Uterus (tissue), 4 donors: ENCODE measurements around the gene SIRT3. TPM values are rescaled to one million over a fixed set of nuclear protein-coding genes. Genes with fewer than 3 reads are reported as not detected.

Experiments
- DNase-seq, 2 donors: peaks; one replicate each; pipeline ENCODE4 v3.0.0-alpha.2; 2019 to 2020
- H3K27ac ChIP-seq, 2 donors: fragments of 200-600 bp; sonication (generic); 1 replicate in 1 of 2; 2 replicates in 1 of 2; pipeline ENCODE4 v1.5.1; 2016 to 2018
- H3K27me3 ChIP-seq, 2 donors: fragments of 200-600 bp; sonication (generic); one replicate each; pipeline ENCODE4 v1.5.1; 2018 to 2019; ENCODE audit warnings: control low read depth in 1 of 2
- H3K36me3 ChIP-seq, 2 donors: fragments of 200-600 bp; sonication (generic); one replicate each; pipeline ENCODE4 v1.5.1; 2019; ENCODE audit warnings: control low read depth in 1 of 2
- H3K4me1 ChIP-seq, 2 donors: fragments of 200-600 bp; sonication (generic); one replicate each; pipeline ENCODE4 v1.5.1; 2018 to 2019; ENCODE audit warnings: control low read depth in 1 of 2
- H3K4me3 ChIP-seq, 2 donors: fragments of 200-600 bp; sonication (generic); 1 replicate in 1 of 2; 2 replicates in 1 of 2; pipeline ENCODE4 v1.5.1; 2018 to 2019; ENCODE audit warnings: mild to moderate bottlenecking in 1 of 2
- H3K9me3 ChIP-seq, 2 donors: fragments of 200-600 bp; sonication (generic); one replicate each; pipeline ENCODE4 v1.5.1; 2019; ENCODE audit warnings: control low read depth in 1 of 2
- POLR2A ChIP-seq, 2 donors: fragments of 450-650 bp; IDR thresholded peaks; one replicate each; pipeline ENCODE4 v1.6.1; 2016; ENCODE audit warnings: antibody characterized with exemption in 2 of 2, mild to moderate bottlenecking in 1 of 2, moderate library complexity in 1 of 2
- intact Hi-C: fragments of 100-400 bp; cut with DNase I; formaldehyde crosslinking; loops from one replicate; pipeline ENCODE4 v1.15.1; 2023; ENCODE audit warnings: low total_unique reads
- total RNA-seq, 4 donors: library from RNA; depleted of rRNA in 3 of 4; stranded (reverse); fragments of >200 nt in 3 of 4; gene quantifications; one replicate each; pipeline versions ENCODE4 v1.1.0 to v1.2.4, GENCODE V29; 2014 to 2023
- TF ChIP-seq, protein P1 (sequence below), 4 experiments: fragments of 200-600 bp in 2 of 4; fragments of 450-650 bp in 2 of 4; sonication (generic) in 2 of 4; IDR thresholded peaks; one replicate each; pipeline ENCODE4 v1.5.1; 2016 to 2019; ENCODE audit warnings: antibody characterized with exemption in 4 of 4, mild to moderate bottlenecking in 2 of 4, moderate library complexity in 1 of 4
- donor health status: DM: yes; HTN: yes; CAD: no.

Gene SIRT3
- total RNA-seq, 4 donors from 2014 or later, result 1.5 to 25.9 (median 9.8) TPM

DNA sequence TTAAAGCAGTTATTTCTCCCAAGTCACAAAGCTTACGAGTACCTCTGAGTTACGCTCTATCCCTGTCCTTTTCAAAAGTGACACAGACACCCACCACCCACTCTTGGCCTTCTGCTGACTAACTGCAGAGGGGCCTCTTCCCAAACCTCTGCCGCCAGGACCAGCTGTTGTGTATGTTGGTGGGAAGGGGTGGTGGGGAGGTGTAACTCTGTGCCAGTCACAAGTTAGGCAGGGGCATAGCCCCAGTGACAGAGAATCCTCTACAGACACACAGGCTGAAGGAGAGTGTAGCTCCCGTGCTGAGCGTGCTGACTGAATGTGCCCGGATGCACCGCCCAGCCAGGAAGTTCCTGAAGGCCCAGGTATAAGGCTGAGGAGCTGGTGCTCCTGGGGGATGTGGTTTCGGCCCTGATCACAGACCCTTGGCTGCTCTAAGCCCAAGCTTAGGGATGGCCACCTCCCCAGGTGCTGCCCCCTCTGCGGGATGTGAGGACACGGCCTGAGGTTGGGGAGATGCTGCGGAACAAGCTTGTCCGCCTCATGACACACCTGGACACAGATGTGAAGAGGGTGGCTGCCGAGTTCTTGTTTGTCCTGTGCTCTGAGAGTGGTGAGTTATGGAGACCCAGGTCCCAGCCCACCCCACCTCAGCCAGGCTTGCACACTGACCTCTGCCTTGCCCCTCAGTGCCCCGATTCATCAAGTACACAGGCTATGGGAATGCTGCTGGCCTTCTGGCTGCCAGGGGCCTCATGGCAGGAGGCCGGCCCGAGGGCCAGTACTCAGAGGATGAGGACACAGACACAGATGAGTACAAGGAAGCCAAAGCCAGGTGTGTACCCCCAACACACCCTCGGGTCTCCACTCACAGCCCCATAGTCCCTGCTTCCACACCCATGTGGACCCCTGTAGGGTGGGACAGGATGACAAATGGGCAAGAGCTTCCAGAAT lies 23.7 kb downstream of the SIRT3 start:
- peaks cover 8 to 17% of the 10 kb centered on the region in 2 donors for H3K4me1 ChIP-seq
- TF ChIP-seq, protein P1, sequence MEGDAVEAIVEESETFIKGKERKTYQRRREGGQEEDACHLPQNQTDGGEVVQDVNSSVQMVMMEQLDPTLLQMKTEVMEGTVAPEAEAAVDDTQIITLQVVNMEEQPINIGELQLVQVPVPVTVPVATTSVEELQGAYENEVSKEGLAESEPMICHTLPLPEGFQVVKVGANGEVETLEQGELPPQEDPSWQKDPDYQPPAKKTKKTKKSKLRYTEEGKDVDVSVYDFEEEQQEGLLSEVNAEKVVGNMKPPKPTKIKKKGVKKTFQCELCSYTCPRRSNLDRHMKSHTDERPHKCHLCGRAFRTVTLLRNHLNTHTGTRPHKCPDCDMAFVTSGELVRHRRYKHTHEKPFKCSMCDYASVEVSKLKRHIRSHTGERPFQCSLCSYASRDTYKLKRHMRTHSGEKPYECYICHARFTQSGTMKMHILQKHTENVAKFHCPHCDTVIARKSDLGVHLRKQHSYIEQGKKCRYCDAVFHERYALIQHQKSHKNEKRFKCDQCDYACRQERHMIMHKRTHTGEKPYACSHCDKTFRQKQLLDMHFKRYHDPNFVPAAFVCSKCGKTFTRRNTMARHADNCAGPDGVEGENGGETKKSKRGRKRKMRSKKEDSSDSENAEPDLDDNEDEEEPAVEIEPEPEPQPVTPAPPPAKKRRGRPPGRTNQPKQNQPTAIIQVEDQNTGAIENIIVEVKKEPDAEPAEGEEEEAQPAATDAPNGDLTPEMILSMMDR (IDR thresholded peaks at IDR 0.05), result no peak
- TF ChIP-seq POLR2A (IDR thresholded peaks at IDR 0.05), result no peak
- no peaks in the 10 kb centered on the region for H3K9me3 ChIP-seq
- no peak overlapping the region for H3K27ac ChIP-seq
- peak in 1 of 2 donors; percentile 12 for DNase-seq
- H3K27me3 ChIP-seq, result no peaks in the 10 kb centered on the region
- H3K36me3 ChIP-seq, result no peaks in the 10 kb centered on the region
- intact Hi-C loops, result no loop called here
- H3K4me3 ChIP-seq, result no peak overlapping the region

DNA sequence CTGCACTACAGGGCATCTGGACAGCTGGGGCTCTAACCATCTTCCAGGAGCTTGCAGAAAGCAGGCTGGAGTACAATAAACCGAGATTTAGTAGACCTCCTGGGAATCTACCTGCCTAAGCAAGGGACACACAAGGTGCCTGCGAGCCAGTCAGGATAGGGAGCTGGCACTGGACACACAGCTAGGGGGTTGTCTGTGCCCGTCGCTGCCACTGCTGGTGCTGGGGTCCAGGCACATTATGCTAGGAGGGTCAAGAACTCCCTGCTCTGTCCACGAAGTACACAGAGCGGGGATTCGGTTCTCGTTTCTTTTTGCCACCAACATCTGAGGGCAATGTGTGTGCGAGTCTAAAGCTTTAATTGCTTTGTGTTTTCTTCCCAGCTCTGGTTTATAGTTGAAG lies 24.4 kb downstream of the SIRT3 start:
- peak in 1 of 2 donors; percentile 7 for DNase-seq
- H3K4me3 ChIP-seq, result no peak overlapping the region
- intact Hi-C loops, result no loop called here
- no peak for TF ChIP-seq POLR2A (IDR thresholded peaks at IDR 0.05)
- TF ChIP-seq, protein P1 (IDR thresholded peaks at IDR 0.05), result no peak
- H3K4me1 ChIP-seq, result peaks cover 8 to 17% of the 10 kb centered on the region in 2 donors
- H3K36me3 ChIP-seq, result no peaks in the 10 kb centered on the region
- H3K27ac ChIP-seq, result no peak overlapping the region
- H3K27me3 ChIP-seq, result no peaks in the 10 kb centered on the region
- H3K9me3 ChIP-seq, result no peaks in the 10 kb centered on the region

DNA sequence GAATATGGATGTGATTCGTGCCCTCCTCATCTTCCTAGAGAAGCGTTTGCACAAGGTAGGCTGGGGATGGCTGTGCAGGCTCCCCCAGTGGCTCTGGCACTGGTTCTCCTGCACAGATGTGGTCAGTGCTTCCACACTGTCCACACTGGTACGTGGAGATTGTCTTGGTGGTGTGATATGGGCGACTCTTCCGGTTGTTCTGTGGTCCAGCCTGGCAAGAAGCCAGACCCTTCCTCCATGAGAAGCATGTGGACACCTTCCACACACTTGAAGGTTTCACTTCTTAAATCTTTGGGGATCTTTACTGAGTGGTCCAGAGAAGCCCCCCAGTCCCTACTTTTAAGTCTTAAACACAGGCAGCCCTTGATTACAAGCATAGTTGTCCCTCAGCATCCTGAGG lies 24.8 kb downstream of the SIRT3 start:
- H3K27me3 ChIP-seq, result no peaks in the 10 kb centered on the region
- no peaks in the 10 kb centered on the region for H3K9me3 ChIP-seq
- TF ChIP-seq, protein P1 (IDR thresholded peaks at IDR 0.05), result no peak
- TF ChIP-seq POLR2A (IDR thresholded peaks at IDR 0.05), result no peak
- no peak overlapping the region for H3K4me3 ChIP-seq
- intact Hi-C loops, result no loop called here
- no peaks in the 10 kb centered on the region for H3K36me3 ChIP-seq
- H3K27ac ChIP-seq, result no peak overlapping the region
- DNase-seq, result peak in 1 of 2 donors; percentile 17
- H3K4me1 ChIP-seq, result peaks cover 8 to 19% of the 10 kb centered on the region in 2 donors

DNA sequence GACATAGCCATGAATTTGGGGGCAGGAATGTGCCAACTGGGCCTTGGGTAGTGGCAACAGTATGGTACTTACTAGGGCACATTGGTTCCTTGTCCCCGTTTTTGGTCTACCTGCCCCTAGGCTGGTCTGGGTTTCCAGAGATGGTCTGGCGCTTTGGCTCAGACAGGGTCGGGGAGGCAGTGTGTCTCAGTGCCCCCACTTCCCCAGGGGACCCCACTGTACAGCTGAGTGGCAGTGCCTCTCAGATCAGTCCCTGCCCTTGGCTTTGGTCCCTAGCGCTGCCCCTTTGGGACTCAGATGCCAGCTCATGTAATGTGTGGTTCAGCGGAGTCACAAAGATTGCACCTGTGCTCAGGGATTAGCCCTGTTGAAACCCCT lies 25.4 kb downstream of the SIRT3 start:
- intact Hi-C loops, result no loop called here
- TF ChIP-seq POLR2A (IDR thresholded peaks at IDR 0.05), result no peak
- TF ChIP-seq, protein P1 (IDR thresholded peaks at IDR 0.05), result no peak
- H3K36me3 ChIP-seq, result no peaks in the 10 kb centered on the region
- no peak overlapping the region for H3K27ac ChIP-seq
- H3K27me3 ChIP-seq, result no peaks in the 10 kb centered on the region
- H3K4me1 ChIP-seq, result peaks cover 8 to 24% of the 10 kb centered on the region in 2 donors
- DNase-seq, result peak in 1 of 2 donors; percentile 19
- no peak overlapping the region for H3K4me3 ChIP-seq
- H3K9me3 ChIP-seq, result no peaks in the 10 kb centered on the region

DNA sequence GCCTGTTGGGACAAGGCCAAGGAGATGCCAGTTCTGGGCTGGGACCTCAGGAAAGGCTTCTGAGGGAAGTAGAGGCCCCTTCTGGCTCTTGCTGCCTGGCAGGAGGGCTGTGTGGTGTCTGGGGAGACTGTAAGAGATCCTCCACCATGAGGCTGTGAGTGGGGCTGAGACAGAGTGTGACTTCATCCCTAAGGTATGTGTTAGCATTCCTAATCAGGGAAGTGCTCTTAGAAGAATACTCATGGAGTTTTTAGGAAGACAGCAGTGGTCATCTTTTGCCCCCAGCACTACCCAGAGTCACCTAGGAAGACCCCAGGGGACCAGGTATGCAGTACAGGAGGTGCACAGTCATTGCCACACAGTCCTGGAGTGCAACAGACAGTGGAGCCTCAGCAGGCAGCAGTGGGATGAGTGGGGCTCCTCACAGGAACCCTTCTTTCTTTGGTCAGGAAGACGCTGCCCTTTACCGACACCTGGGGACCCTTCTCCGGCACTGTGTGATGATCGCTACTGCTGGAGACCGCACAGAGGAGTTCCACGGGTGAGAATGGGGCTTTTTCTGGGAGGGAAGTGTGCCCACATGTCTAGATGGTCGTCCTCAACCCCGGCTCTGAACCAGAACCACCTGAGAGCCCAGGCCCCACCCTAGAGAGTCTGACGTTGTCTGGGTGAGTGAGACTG lies 25.9 kb downstream of the SIRT3 start:
- Histone ChIP-seq H3K4me3 (peak overlapping the region in 1 of 2 donors; percentile 92), H3K36me3 (no peaks in the 10 kb centered on the region), H3K27me3 (no peaks in the 10 kb centered on the region), H3K27ac (peak overlapping the region; percentile 29 to 34), H3K9me3 (no peaks in the 10 kb centered on the region), H3K4me1 (peaks cover 13 to 28% of the 10 kb centered on the region in 2 donors)
- no peak for TF ChIP-seq POLR2A (IDR thresholded peaks at IDR 0.05)
- TF ChIP-seq, protein P1 (IDR thresholded peaks at IDR 0.05), result no peak
- intact Hi-C loops, result no loop called here
- DNase-seq, result peak in 1 of 2 donors; percentile 13
